Loucy (cell line): Measurements from ENCODE around the gene CRAT.

Experiments
- CTCF ChIP-seq: fragments of 200-600 bp; sonication (generic); conservative IDR thresholded peaks from 2 replicates; pipeline ENCODE4 v1.5.1; 2014; ENCODE audit warnings: mild to moderate bottlenecking, antibody characterized with exemption, low read length
- EZH2phosphoT487 ChIP-seq: fragments of 200-600 bp; IDR thresholded peaks from 2 replicates; pipeline ENCODE4 v1.6.1; 2018; ENCODE audit warnings: antibody characterized with exemption, mild to moderate bottlenecking, moderate library complexity, borderline replicate concordance

GRCh38 chr9:129068990-129069861, 41.4 kb downstream of the CRAT start:
- TF ChIP-seq EZH2phosphoT487 = no peak
- TF ChIP-seq CTCF = no peak
